A172 (cell line): ENCODE results near the gene ZNF175. TPM values are rescaled to one million over a fixed set of nuclear protein-coding genes. Genes with fewer than 3 reads are reported as not detected.
"Not testable (repeated sequence)": the region's sequence is repeated elsewhere in the genome, so short reads cannot be mapped to it uniquely, and the experiment has no call there.

ENCODE experiments used
- DNase-seq: peaks from one replicate; pipeline ENCODE4 v3.0.0-alpha.2; 2015; ENCODE audit warnings: low spot score
- total RNA-seq: library from RNA; depleted of rRNA; stranded (reverse); fragments of >200 nt; shearing (Covaris generic); gene quantifications from 2 replicates; pipeline ENCODE4 v1.2.3, GENCODE V29; 2014; rRNA removed

ZNF175 gene
- total RNA-seq, 1 experiment from 2014 or later: 0.72 TPM

DNA sequence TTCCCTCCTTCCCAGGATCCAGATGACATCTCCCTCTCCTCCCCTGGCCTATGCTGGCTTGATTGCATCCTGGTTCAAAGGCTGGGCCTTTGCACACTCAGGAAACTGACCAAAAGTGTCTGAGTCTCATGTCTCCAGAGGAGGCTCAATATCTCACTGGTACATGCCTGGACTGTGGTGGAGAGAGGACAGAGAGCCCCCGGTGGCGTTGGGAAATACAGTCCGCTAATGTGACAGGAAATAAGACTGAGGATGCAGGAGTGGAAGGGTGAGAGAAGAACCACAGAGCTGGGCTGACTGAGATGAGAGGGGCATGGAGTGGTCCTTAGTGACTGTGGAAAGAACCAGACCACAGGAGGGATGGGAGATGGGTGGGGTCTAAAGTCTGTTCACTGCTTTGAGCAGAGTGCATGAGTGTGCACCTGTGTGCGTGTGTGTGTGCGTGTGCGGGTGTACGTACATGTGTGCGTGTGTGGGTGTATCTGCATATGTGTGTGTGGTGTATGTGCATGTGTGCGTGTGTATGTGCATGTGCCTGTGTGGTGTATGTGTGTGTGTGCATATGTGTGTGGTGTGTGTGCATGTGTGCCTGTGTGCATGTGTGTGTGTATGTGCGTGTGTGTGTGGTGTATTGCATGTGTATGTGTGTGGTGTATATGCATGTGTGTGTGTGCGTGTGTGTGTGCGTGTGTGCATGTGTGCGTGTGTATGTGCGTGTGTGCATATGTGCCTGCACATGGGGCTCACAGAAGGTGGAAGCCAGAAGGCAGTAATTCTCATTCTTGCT, 57.3 kb downstream of the ZNF175 start:
- DNase-seq: no peak

DNA sequence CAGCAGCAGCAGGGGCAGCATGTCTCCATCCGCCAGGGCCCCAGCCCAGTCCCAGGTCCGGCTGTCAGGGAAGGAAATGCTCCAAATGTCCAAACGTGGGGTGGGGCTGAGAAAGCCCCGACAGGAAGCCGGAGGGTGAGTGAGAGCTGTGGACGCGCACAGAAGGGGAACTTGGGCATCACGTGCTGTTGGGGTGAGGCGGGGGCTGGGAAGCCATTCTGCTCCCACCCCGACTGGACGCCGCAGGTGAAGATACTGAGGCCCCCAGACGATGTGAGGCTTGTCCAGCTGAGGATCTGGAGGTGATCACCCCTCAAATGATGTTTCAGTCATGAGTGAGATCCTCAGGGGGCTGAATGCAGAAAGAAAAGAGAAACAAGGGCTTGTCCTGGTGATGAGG, 59.2 kb downstream of the ZNF175 start, which contains the start of gene SIGLEC5:
TSS of gene SIGLEC5 (minus strand) at position 87 of the 400 bp plus-strand sequence. CDS start at position 21, 66 bp downstream.
- DNase-seq: not testable (repeated sequence)

DNA sequence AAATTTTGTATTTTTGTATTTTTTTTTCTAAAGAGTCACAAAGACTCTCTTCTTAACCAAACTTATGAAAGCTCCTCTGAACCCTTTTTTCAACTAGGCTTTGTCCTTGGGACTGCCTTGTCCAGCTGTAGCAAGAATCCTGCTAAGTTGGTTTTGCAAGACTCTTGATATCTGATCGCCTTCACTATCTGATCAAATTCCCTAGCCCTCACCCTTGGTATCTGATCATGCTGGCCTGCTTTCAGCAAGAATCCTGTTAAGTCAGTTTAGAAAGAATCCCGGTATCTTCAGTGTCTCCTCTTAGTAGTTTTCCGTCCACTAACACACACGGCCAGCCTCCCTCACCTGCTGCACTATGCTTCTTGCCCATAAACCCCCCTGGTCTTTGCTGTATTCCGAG, 61.0 kb downstream of the ZNF175 start:
- no peak for DNase-seq

DNA sequence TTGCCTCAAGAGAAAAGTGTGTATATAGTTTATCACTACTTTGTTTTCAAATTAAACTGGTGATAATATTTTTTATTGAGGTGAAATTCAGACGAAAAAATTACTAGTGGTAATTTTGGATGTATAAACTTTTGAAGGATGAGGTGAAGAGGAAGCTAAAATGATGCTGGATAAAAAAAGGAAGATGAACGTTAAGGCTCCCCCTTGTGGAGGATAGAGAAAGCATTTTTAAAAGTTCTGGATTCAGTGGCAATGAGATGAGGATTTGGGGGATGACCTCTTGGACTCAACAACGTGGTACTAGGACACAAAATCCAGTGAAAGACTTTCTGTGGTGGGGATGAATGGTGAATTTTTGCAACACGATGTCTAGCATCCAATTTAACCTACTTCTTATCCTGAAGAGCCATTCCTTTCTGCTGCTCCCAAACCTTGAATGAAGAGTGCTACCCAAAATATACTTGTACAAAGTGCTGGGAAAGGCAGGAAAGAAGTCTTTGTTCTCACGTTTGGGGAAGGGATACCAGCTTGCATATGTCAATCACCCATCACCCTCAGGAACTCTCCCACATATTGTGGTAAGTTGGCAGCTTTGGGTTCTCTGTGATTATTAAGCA, 66.4 kb downstream of the ZNF175 start:
- no peak for DNase-seq

DNA sequence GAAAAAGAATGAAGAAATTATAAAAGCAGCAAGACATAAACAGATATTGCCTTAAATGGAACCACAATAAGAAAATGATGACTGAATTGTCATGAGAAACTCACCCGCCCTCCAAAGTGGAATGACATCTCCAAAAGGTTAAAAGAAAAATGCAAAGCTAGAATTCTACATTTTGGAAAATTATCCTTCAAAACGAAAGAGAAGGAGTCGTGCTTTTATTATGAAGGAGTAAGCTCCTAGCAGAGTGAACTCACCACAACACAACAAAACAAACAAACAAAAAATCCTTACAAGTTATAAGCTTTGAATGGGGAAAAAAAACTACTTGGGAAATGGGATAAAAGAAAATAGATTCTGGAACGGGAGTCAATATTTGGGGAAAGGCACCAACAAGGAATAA, 68.8 kb downstream of the ZNF175 start:
- no peak for DNase-seq

DNA sequence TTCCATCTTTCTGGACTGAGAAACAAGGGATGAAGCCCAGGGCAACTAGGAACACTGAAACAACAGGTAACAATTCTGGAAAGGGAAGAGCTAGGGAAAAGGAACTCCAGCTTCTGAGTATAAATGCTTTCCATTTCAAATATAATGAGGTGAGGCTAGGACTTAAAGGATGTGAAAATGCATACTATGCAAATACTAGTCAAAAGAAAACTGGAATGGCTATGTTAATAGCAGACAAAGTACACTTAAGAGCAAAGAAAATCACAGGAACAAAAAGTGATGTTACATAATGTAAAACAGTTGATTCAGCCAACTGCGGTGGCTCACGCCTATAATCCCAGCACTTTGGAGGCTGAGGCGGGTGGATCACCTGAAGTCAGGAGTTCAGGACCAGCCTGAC, 69.3 kb downstream of the ZNF175 start:
- no peak for DNase-seq

DNA sequence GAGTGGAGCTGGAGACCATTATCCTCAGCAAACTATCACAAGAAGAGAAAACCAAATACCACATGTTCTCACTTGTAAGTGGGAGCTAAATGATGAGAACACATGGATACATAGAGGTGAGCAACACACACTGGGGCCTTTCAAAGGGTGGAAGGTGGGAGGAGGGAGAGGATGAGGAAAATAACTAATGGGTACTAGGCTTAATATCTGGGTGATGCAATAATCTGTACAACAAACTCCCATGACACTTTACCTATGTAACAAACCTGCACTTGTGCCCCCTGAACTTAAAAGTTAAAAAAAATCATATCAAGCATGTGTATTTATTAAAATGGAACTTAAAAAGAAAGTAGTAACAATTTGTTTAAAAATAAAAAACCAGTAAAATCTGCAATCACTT, 70.6 kb downstream of the ZNF175 start:
- no peak for DNase-seq

Other genes starting within 250 kb of the ZNF175 start
- gene VSIG10L, start 229.1 kb upstream of the ZNF175 start, total RNA-seq: 0.31 and 0.79 TPM in 2 replicates
- 48.5 and 50.3 TPM in 2 replicates for gene ETFB, start 204.9 kb upstream of the ZNF175 start, total RNA-seq
- gene CLDND2, start 202.3 kb upstream of the ZNF175 start, total RNA-seq: not detected in 2 replicates
- not detected in 2 replicates for gene NKG7, start 198.6 kb upstream of the ZNF175 start, total RNA-seq
- gene LIM2, start 183.3 kb upstream of the ZNF175 start, total RNA-seq: not detected in 2 replicates
- not detected in 2 replicates for gene C19orf84, start 180.7 kb upstream of the ZNF175 start, total RNA-seq
- not detected in 2 replicates for gene SIGLEC10, start 153.6 kb upstream of the ZNF175 start, total RNA-seq
- not detected in 2 replicates for gene SIGLEC8, start 112.8 kb upstream of the ZNF175 start, total RNA-seq
- not detected in 2 replicates for gene CEACAM18, start 92.7 kb upstream of the ZNF175 start, total RNA-seq
- gene SIGLEC12, start 69.5 kb upstream of the ZNF175 start, total RNA-seq: not detected in 2 replicates
- gene SIGLEC6, start 39.6 kb upstream of the ZNF175 start, total RNA-seq: not detected in 2 replicates
- gene SIGLEC5, start 59.1 kb downstream of the ZNF175 start, total RNA-seq: not detected in 2 replicates
- gene SIGLEC14, start 75.5 kb downstream of the ZNF175 start, total RNA-seq: not detected in 2 replicates
- gene SPACA6, start 122.0 kb downstream of the ZNF175 start, total RNA-seq: 0.52 and 3.2 TPM in 2 replicates
- not detected in 2 replicates for gene HAS1, start 152.7 kb downstream of the ZNF175 start, total RNA-seq
- 0.07 TPM in 1 of 2 replicates, not detected in the other for gene FPR1, start 180.6 kb downstream of the ZNF175 start, total RNA-seq
- gene FPR2, start 189.9 kb downstream of the ZNF175 start, total RNA-seq: not detected in 2 replicates
- not detected in 2 replicates for gene FPR3, start 223.9 kb downstream of the ZNF175 start, total RNA-seq